ENCODE measurements around the gene TRDN.

The TRDN gene

DNA sequence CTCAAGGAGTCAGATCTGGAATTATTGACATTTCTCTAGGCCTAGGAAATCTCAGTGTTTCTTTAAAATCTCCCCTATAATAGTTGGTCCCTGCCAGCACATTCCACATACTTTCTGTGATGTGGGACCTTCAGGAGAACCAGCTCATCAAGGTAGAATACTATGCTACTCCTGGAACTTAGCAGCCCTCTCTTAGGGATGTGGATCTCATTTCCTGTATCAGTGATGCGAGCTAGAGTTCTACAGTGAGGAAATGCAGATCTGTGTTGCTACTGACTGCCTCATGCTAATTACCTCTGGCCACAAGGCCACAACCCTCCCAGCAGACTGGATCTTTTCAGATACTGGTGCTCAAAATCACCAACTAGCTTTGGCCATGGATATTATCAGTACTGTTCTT lies 446.9 kb downstream of the TRDN start:
- Histone ChIP-seq H2AFZ (ENCODE audit: low read depth, low read length) (peak overlapping the region; percentile 60), H3K9ac (ENCODE audit: low read depth, low read length) (no peak overlapping the region), H3K27me3 (ENCODE audit: insufficient read depth, low read length, poor library complexity) (no peaks in the 10 kb centered on the region), H3K4me2 (ENCODE audit: insufficient read depth, low read length) (no peak overlapping the region), H4K20me1 (ENCODE audit: insufficient read depth, low read length) (no peaks in the 10 kb centered on the region), H3K4me3 (ENCODE audit: low read depth in 1 of 2, low read length in 2 of 2) (no peak overlapping the region), H3K4me1 (ENCODE audit: insufficient read depth, low read length) (peaks cover 5% of the 10 kb centered on the region; the same call in 1 of the 2 replicates), H3K36me3 (ENCODE audit: insufficient read depth, low read length) (no peaks in the 10 kb centered on the region), H3K27ac (ENCODE audit: low read length) (0 out of 2 replicates have a peak overlapping the region, but pooled peaks have one; percentile 28), H3K9me3 (ENCODE audit: insufficient read depth, low read length, severe bottlenecking) (peaks cover 2% of the 10 kb centered on the region), H3K79me2 (ENCODE audit: insufficient read depth, low read length) (no peaks in the 10 kb centered on the region)
- DNase-seq (no peak), ATAC-seq (ENCODE audit: insufficient read depth, low read depth) (peak; percentile 62)
- TF ChIP-seq, protein P1, sequence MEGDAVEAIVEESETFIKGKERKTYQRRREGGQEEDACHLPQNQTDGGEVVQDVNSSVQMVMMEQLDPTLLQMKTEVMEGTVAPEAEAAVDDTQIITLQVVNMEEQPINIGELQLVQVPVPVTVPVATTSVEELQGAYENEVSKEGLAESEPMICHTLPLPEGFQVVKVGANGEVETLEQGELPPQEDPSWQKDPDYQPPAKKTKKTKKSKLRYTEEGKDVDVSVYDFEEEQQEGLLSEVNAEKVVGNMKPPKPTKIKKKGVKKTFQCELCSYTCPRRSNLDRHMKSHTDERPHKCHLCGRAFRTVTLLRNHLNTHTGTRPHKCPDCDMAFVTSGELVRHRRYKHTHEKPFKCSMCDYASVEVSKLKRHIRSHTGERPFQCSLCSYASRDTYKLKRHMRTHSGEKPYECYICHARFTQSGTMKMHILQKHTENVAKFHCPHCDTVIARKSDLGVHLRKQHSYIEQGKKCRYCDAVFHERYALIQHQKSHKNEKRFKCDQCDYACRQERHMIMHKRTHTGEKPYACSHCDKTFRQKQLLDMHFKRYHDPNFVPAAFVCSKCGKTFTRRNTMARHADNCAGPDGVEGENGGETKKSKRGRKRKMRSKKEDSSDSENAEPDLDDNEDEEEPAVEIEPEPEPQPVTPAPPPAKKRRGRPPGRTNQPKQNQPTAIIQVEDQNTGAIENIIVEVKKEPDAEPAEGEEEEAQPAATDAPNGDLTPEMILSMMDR (IDR thresholded peaks at IDR 0.05; ENCODE audit: borderline replicate concordance, extremely low read depth, low read length, poor library complexity, severe bottlenecking), result no peak
- TF ChIP-seq EZH2 (IDR thresholded peaks at IDR 0.05; ENCODE audit: borderline replicate concordance, low read depth, low read length, severe bottlenecking), result no peak

DNA sequence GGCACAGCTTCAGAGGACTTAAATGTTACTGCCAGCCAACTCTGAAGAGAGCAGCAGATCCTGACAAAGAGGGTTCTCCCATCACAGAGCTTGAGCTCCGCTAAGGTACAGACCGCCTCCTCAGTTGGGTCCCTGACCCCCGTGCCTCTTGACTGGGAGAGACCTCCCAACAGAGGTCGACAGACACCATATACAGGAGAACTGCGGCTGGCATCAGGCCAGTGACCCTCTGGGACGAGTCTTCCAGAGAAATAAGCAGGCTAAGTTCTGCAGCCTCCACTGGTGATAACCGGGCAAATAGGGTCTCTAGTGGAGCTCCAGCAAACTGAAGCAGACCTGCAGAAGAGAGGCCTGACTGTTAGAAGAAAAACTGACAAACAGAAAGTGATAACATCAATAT lies 453.8 kb downstream of the TRDN start:
- no peaks in the 10 kb centered on the region for H4K20me1 ChIP-seq (ENCODE audit: insufficient read depth, low read length)
- no peak overlapping the region for H3K4me3 ChIP-seq (ENCODE audit: low read depth in 1 of 2, low read length in 2 of 2)
- H3K36me3 ChIP-seq (ENCODE audit: insufficient read depth, low read length), result no peaks in the 10 kb centered on the region
- H3K79me2 ChIP-seq (ENCODE audit: insufficient read depth, low read length), result no peaks in the 10 kb centered on the region
- H3K4me2 ChIP-seq (ENCODE audit: insufficient read depth, low read length), result no peak overlapping the region
- H3K27ac ChIP-seq (ENCODE audit: low read length), result no peak overlapping the region
- H3K9me3 ChIP-seq (ENCODE audit: insufficient read depth, low read length, severe bottlenecking), result peaks cover 10% of the 10 kb centered on the region
- no peak overlapping the region for H2AFZ ChIP-seq (ENCODE audit: low read depth, low read length)
- ATAC-seq (ENCODE audit: insufficient read depth, low read depth) (no peak), DNase-seq (no peak)
- H3K4me1 ChIP-seq (ENCODE audit: insufficient read depth, low read length), result no peaks in the 10 kb centered on the region
- H3K9ac ChIP-seq (ENCODE audit: low read depth, low read length), result no peak overlapping the region
- no peaks in the 10 kb centered on the region for H3K27me3 ChIP-seq (ENCODE audit: insufficient read depth, low read length, poor library complexity)
- TF ChIP-seq, protein P1 (IDR thresholded peaks at IDR 0.05; ENCODE audit: borderline replicate concordance, extremely low read depth, low read length, poor library complexity, severe bottlenecking), result no peak
- no peak for TF ChIP-seq EZH2 (IDR thresholded peaks at IDR 0.05; ENCODE audit: borderline replicate concordance, low read depth, low read length, severe bottlenecking)

DNA sequence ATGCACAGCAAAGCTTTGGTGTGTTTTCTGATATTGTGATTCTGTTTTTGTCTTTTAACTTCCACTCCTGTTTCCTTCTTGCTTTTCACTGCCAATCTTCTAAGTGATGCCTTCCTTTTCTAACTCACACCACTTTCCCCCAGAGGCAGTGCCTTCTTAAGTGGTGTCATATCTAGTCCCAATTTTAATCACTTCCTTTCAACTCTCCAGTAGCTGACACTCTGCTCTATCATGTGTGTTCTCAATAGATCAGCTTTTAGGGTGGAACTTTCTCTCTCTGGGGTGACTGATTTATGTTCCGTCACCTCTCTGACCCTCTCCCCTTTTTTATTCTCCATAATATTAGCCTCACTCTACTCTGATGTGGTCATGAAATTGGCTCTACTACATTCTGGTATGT lies 460.0 kb downstream of the TRDN start:
- H3K9ac ChIP-seq (ENCODE audit: low read depth, low read length), result no peak overlapping the region
- peak; percentile 60; the same call in 2 of the 3 replicates for ATAC-seq (ENCODE audit: insufficient read depth, low read depth)
- H2AFZ ChIP-seq (ENCODE audit: low read depth, low read length), result no peak overlapping the region; the same call in 1 of the 2 replicates
- no peaks in the 10 kb centered on the region for H4K20me1 ChIP-seq (ENCODE audit: insufficient read depth, low read length)
- peaks cover 14% of the 10 kb centered on the region for H3K4me1 ChIP-seq (ENCODE audit: insufficient read depth, low read length)
- no peaks in the 10 kb centered on the region for H3K36me3 ChIP-seq (ENCODE audit: insufficient read depth, low read length)
- no peaks in the 10 kb centered on the region for H3K79me2 ChIP-seq (ENCODE audit: insufficient read depth, low read length)
- H3K4me3 ChIP-seq (ENCODE audit: low read depth in 1 of 2, low read length in 2 of 2), result no peak overlapping the region
- no peak overlapping the region; the same call in 1 of the 2 replicates for H3K4me2 ChIP-seq (ENCODE audit: insufficient read depth, low read length)
- H3K9me3 ChIP-seq (ENCODE audit: insufficient read depth, low read length, severe bottlenecking), result no peaks in the 10 kb centered on the region
- no peak for TF ChIP-seq EZH2 (IDR thresholded peaks at IDR 0.05; ENCODE audit: borderline replicate concordance, low read depth, low read length, severe bottlenecking)
- peak overlapping the region; percentile 45; the same call in 1 of the 2 replicates for H3K27ac ChIP-seq (ENCODE audit: low read length)
- DNase-seq, result no peak
- H3K27me3 ChIP-seq (ENCODE audit: insufficient read depth, low read length, poor library complexity), result no peaks in the 10 kb centered on the region

DNA sequence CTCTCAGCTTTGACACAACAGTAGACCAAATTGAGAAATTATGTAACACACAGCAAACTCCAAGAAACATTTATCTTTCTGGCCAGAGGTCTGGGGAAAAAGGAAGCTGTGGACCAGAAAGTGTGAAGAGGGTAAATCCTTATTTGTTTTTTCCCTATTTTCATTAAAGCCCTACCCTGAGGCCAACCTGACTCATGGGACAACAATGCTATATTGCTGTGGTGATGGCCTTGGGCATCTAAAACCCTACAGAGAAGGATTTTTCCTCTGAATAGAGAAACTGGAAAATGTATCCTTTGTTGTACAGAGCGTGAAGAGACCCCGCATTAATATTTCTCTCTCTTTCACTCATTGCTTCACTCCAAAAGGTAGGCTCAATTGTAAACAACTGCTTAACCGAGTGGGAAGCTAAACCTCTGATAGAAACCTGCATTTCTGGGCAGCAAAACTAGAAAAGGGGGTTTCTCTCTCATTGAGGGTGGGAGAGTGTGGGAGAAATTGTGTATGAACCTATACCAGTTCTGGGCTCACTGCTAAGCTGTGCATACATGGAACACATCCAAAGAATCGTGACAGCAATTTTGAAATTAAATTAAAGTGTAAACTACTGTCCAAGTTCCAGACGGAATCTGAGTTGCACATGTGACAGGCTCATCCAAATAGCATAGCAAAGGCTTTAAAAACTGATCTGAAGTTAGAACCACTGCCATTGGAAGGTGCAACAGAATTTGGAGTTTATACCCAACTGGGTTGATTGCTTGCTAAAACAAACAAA lies 465.2 kb downstream of the TRDN start:
- no peak overlapping the region for H3K27ac ChIP-seq (ENCODE audit: low read length)
- H3K4me1 ChIP-seq (ENCODE audit: insufficient read depth, low read length), result peaks cover 7% of the 10 kb centered on the region
- no peak for ATAC-seq (ENCODE audit: insufficient read depth, low read depth)
- H3K36me3 ChIP-seq (ENCODE audit: insufficient read depth, low read length), result no peaks in the 10 kb centered on the region
- H3K9ac ChIP-seq (ENCODE audit: low read depth, low read length), result no peak overlapping the region
- no peak overlapping the region for H3K4me2 ChIP-seq (ENCODE audit: insufficient read depth, low read length)
- no peaks in the 10 kb centered on the region for H3K27me3 ChIP-seq (ENCODE audit: insufficient read depth, low read length, poor library complexity)
- no peak for TF ChIP-seq EZH2 (IDR thresholded peaks at IDR 0.05; ENCODE audit: borderline replicate concordance, low read depth, low read length, severe bottlenecking)
- TF ChIP-seq, protein P1 (IDR thresholded peaks at IDR 0.05; ENCODE audit: borderline replicate concordance, extremely low read depth, low read length, poor library complexity, severe bottlenecking), result no peak
- no peaks in the 10 kb centered on the region for H3K79me2 ChIP-seq (ENCODE audit: insufficient read depth, low read length)
- no peak for DNase-seq
- H4K20me1 ChIP-seq (ENCODE audit: insufficient read depth, low read length), result no peaks in the 10 kb centered on the region
- no peaks in the 10 kb centered on the region for H3K9me3 ChIP-seq (ENCODE audit: insufficient read depth, low read length, severe bottlenecking)
- peak overlapping the region; percentile 6; the same call in 1 of the 2 replicates for H2AFZ ChIP-seq (ENCODE audit: low read depth, low read length)
- no peak overlapping the region for H3K4me3 ChIP-seq (ENCODE audit: low read depth in 1 of 2, low read length in 2 of 2)
